GM12874 (cell line): ENCODE measurements around the gene SACS.

Experiments used
- CTCF ChIP-seq: IDR thresholded peaks from 2 replicates; pipeline ENCODE4 v1.5.1; 2011; ENCODE audit warnings: low read depth, mild to moderate bottlenecking, control low read depth, low read length, moderate library complexity; ENCODE audit not compliant: insufficient read depth

SACS gene

GRCh38 chr13:23394821-23395220, 38.7 kb downstream of the SACS start:
- no peak for TF ChIP-seq CTCF

GRCh38 chr13:23392925-23393645, 40.4 kb downstream of the SACS start:
- no peak for TF ChIP-seq CTCF

- no peak for TF ChIP-seq CTCF
Measured at GRCh38 chr13:23392313-23392712, 41.2 kb downstream of the SACS start.

- no peak for TF ChIP-seq CTCF
Measured at GRCh38 chr13:23391752-23392151, 41.8 kb downstream of the SACS start.

- TF ChIP-seq CTCF, result no peak
Measured at GRCh38 chr13:23386533-23386932, 47.0 kb downstream of the SACS start.

GRCh38 chr13:23385931-23386330, 47.6 kb downstream of the SACS start:
- no peak for TF ChIP-seq CTCF

- no peak for TF ChIP-seq CTCF
Measured at GRCh38 chr13:23384111-23384510, 49.4 kb downstream of the SACS start.
